DMS114 treated with DMSO at 0.1 percent for 48 hours (cell line): ENCODE data around the gene KDM5B.
"Not testable (repeated sequence)": the region's sequence is repeated elsewhere in the genome, so short reads cannot be mapped to it uniquely, and the experiment has no call there.

Source experiments
- DNase-seq: peaks from one replicate; lab custom pipeline; 2025; ENCODE audit not compliant: unreplicated experiment; lab: John Stamatoyannopoulos, UW

KDM5B gene

GRCh38 chr1:202794051-202794740 lies 14.0 kb downstream of the KDM5B start:
- DNase-seq: no peak

GRCh38 chr1:202791077-202791747 lies 17.0 kb downstream of the KDM5B start:
- no peak for DNase-seq

GRCh38 chr1:202788800-202789199 lies 19.4 kb downstream of the KDM5B start:
- DNase-seq: no peak

- DNase-seq: no peak
Observed at GRCh38 chr1:202786804-202787203, 21.4 kb downstream of the KDM5B start.

GRCh38 chr1:202781180-202781579 lies 27.0 kb downstream of the KDM5B start:
- no peak for DNase-seq

- no peak for DNase-seq
Observed at GRCh38 chr1:202770135-202770534, 38.1 kb downstream of the KDM5B start.

- no peak for DNase-seq
Observed at GRCh38 chr1:202765721-202766120, 42.5 kb downstream of the KDM5B start.

- no peak for DNase-seq
Observed at GRCh38 chr1:202762019-202762418, 46.2 kb downstream of the KDM5B start.

GRCh38 chr1:202760589-202760988 lies 47.6 kb downstream of the KDM5B start:
- DNase-seq: no peak

GRCh38 chr1:202756391-202756790 lies 51.8 kb downstream of the KDM5B start:
- DNase-seq: no peak

GRCh38 chr1:202754293-202754692 lies 53.9 kb downstream of the KDM5B start:
- no peak for DNase-seq

- no peak for DNase-seq
Observed at GRCh38 chr1:202752774-202753173, 55.4 kb downstream of the KDM5B start.

GRCh38 chr1:202750761-202751160 lies 57.5 kb downstream of the KDM5B start:
- no peak for DNase-seq

- no peak for DNase-seq
Observed at GRCh38 chr1:202750024-202750423, 58.2 kb downstream of the KDM5B start.

- DNase-seq: no peak
Observed at GRCh38 chr1:202745323-202745888, 62.8 kb downstream of the KDM5B start.

- not testable (repeated sequence) for DNase-seq
Observed at GRCh38 chr1:202744770-202745169, 63.5 kb downstream of the KDM5B start.

GRCh38 chr1:202742496-202742895 lies 65.7 kb downstream of the KDM5B start:
- DNase-seq: no peak

- DNase-seq: no peak
Observed at GRCh38 chr1:202733251-202733650, 75.0 kb downstream of the KDM5B start.

GRCh38 chr1:202728951-202729350 lies 79.3 kb downstream of the KDM5B start:
- no peak for DNase-seq

- DNase-seq: no peak
Observed at GRCh38 chr1:202725526-202725925, 82.7 kb downstream of the KDM5B start.

- DNase-seq: no peak
Observed at GRCh38 chr1:202723708-202724107, 84.5 kb downstream of the KDM5B start.

- DNase-seq: not testable (repeated sequence)
Observed at GRCh38 chr1:202723046-202723445, 85.2 kb downstream of the KDM5B start.
